OCI-LY1 (cell line): Measurements from ENCODE around the gene TIMM29.

ENCODE experiments used
- H2AFZ ChIP-seq: fragments of 200-600 bp; sonication (generic), shearing (Covaris generic); 2 replicates; pipeline ENCODE4 v1.6.0; 2014; ENCODE audit warnings: antibody characterized with exemption, mild to moderate bottlenecking, low read length
- H3F3A ChIP-seq: fragments of 200-600 bp; sonication (generic), shearing (Covaris generic); 2 replicates; pipeline ENCODE4 v1.6.0; 2014; ENCODE audit warnings: mild to moderate bottlenecking, antibody characterized with exemption, low read length, moderate library complexity; ENCODE audit not compliant: insufficient read depth
- H3K27ac ChIP-seq: fragments of 200-600 bp; sonication (generic); 2 replicates; pipeline ENCODE4 v1.5.1; 2014; ENCODE audit warnings: low read length, mixed run types, mild to moderate bottlenecking, low read depth; ENCODE audit not compliant: poor library complexity, severe bottlenecking
- H3K27me3 ChIP-seq: fragments of 200-600 bp; sonication (generic); 2 replicates; pipeline ENCODE4 v1.6.0; 2014; ENCODE audit warnings: antibody characterized with exemption, mild to moderate bottlenecking, low read length, moderate library complexity; ENCODE audit not compliant: insufficient read depth
- H3K36me3 ChIP-seq: fragments of 200-600 bp; sonication (generic); 2 replicates; pipeline ENCODE4 v1.6.1; 2014; ENCODE audit warnings: mild to moderate bottlenecking, antibody characterized with exemption, low read length, moderate library complexity, mixed read lengths; ENCODE audit not compliant: insufficient read depth
- H3K4me1 ChIP-seq: fragments of 200-600 bp; sonication (generic); 2 replicates; pipeline ENCODE4 v1.5.1; 2014; ENCODE audit warnings: mild to moderate bottlenecking, low read length, moderate library complexity; ENCODE audit not compliant: insufficient read depth, severe bottlenecking
- H3K4me2 ChIP-seq: fragments of 200-600 bp; sonication (generic), shearing (Covaris generic); 2 replicates; pipeline ENCODE4 v1.6.1; 2014; ENCODE audit warnings: low read length
- H3K4me3 ChIP-seq: fragments of 200-600 bp; sonication (generic); 2 replicates; pipeline ENCODE4 v1.5.1; 2014; ENCODE audit warnings: low read length, low read depth, mild to moderate bottlenecking, mixed read lengths; ENCODE audit not compliant: poor library complexity, severe bottlenecking
- H3K79me2 ChIP-seq: fragments of 200-600 bp; shearing (Covaris generic); 2 replicates; pipeline ENCODE4 v1.6.1; 2016; ENCODE audit warnings: mixed run types, low read length, mixed read lengths; ENCODE audit not compliant: insufficient read depth
- H3K9ac ChIP-seq: fragments of 200-600 bp; sonication (generic), shearing (Covaris generic); 2 replicates; pipeline ENCODE4 v1.6.1; 2014; ENCODE audit warnings: mild to moderate bottlenecking, low read length, mixed read lengths
- H3K9me2 ChIP-seq: fragments of 200-600 bp; sonication (generic), shearing (Covaris generic); 2 replicates; pipeline ENCODE4 v1.6.1; 2014; ENCODE audit warnings: low read depth, mild to moderate bottlenecking, low read length, mixed read lengths
- H3K9me3 ChIP-seq: fragments of 200-600 bp; shearing (Covaris generic); 2 replicates; pipeline ENCODE4 v1.6.1; 2014; ENCODE audit warnings: low read length, mixed read lengths
- H4K20me1 ChIP-seq: fragments of 200-600 bp; sonication (generic), shearing (Covaris generic); 2 replicates; pipeline ENCODE4 v1.6.0; 2016; ENCODE audit warnings: mild to moderate bottlenecking, low read length; ENCODE audit not compliant: insufficient read depth
- EZH2 ChIP-seq: fragments of 200-600 bp; sonication (generic), shearing (Covaris generic); IDR thresholded peaks from 2 replicates; pipeline ENCODE4 v1.8.0; 2017; ENCODE audit warnings: borderline replicate concordance, mixed run types, mild to moderate bottlenecking, antibody characterized with exemption, low read length, moderate library complexity, mixed read lengths
- TF ChIP-seq, protein P1 (sequence below): fragments of 200-600 bp; sonication (generic), shearing (Covaris generic); IDR thresholded peaks from 2 replicates; pipeline ENCODE4 v1.5.1; 2017; ENCODE audit warnings: mild to moderate bottlenecking, antibody characterized with exemption, low read length, moderate library complexity, mixed read lengths

TIMM29 gene

DNA sequence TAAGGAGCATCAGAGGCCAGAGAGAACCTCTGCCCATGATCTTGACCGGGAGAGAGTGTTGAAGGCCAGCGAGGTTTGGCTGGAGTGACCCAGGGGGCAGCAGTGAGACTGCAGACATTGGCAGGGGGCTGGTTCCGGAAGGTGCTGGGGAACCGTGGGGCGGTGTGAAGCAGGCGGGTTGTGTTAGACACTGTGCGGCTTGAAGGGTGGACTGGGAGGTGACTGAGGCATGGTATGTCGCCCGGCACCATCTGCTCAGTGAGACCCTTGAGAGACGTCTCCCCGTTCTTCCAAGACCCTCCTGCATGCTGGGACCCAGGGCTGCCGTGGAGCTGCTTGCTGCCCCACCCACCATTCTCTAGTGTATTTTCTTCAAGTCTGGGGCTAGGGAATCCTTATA lies 32.7 kb upstream of the TIMM29 start:
- Histone ChIP-seq H3K4me1 (peaks cover 38% of the 10 kb centered on the region), H4K20me1 (no peaks in the 10 kb centered on the region), H3K79me2 (peaks cover 24% of the 10 kb centered on the region; the same call in 1 of the 2 replicates), H3K4me2 (peak overlapping the region; percentile 54), H3K27ac (peak overlapping the region; percentile 78), H3K36me3 (no peaks in the 10 kb centered on the region), H3K27me3 (no peaks in the 10 kb centered on the region), H3K9me2 (no peaks in the 10 kb centered on the region), H3K9ac (peak overlapping the region; percentile 37; the same call in 1 of the 2 replicates), H3K9me3 (no peaks in the 10 kb centered on the region), H2AFZ (no peak overlapping the region), H3F3A (no peaks in the 10 kb centered on the region), H3K4me3 (peak overlapping the region; percentile 43)
- TF ChIP-seq, protein P1, sequence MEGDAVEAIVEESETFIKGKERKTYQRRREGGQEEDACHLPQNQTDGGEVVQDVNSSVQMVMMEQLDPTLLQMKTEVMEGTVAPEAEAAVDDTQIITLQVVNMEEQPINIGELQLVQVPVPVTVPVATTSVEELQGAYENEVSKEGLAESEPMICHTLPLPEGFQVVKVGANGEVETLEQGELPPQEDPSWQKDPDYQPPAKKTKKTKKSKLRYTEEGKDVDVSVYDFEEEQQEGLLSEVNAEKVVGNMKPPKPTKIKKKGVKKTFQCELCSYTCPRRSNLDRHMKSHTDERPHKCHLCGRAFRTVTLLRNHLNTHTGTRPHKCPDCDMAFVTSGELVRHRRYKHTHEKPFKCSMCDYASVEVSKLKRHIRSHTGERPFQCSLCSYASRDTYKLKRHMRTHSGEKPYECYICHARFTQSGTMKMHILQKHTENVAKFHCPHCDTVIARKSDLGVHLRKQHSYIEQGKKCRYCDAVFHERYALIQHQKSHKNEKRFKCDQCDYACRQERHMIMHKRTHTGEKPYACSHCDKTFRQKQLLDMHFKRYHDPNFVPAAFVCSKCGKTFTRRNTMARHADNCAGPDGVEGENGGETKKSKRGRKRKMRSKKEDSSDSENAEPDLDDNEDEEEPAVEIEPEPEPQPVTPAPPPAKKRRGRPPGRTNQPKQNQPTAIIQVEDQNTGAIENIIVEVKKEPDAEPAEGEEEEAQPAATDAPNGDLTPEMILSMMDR, result peak; percentile 52
- no peak for TF ChIP-seq EZH2

DNA sequence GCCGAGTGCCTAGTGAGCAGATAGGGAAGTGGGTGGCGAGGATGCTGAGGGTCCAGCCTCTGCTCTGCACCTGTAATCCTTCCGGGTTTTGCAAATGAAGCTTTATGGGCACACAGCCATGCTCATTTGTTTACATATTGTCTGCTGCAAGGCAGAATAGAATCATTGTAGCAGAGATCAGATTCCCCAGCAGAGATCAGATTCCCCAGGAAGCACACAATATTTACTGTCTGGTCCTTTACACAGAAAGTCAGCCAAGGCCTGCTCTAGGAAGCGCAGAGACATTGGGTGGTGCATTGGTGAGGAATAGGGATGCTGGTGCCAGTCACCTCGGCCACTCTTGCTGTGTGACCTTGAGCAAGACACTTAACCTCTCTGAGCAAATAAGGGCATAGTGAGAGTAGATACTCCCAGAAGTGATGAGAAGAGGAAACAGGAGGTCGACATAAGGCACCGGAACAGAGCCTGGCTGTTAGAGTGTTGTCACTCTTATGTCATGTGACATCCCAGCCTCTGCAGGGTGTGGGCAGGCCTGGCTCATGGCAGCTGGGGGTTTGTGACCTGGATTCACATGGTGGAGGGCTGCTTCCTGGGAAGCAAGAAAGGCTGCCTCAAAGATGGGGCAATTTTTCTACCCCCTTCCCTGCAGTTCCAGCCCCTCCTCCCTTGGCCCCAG lies 31.6 kb upstream of the TIMM29 start:
- H3K4me2 ChIP-seq, result peak overlapping the region; percentile 54
- peaks cover 38% of the 10 kb centered on the region for H3K4me1 ChIP-seq
- H3K9me2 ChIP-seq, result no peaks in the 10 kb centered on the region
- H3K36me3 ChIP-seq, result no peaks in the 10 kb centered on the region
- H3K27ac ChIP-seq, result peak overlapping the region; percentile 78
- TF ChIP-seq, protein P1, result no peak
- TF ChIP-seq EZH2, result no peak
- no peak overlapping the region for H2AFZ ChIP-seq
- H3K79me2 ChIP-seq, result peaks cover 22% of the 10 kb centered on the region; the same call in 1 of the 2 replicates
- peak overlapping the region; percentile 43 for H3K4me3 ChIP-seq
- no peaks in the 10 kb centered on the region for H4K20me1 ChIP-seq
- no peaks in the 10 kb centered on the region for H3F3A ChIP-seq
- peak overlapping the region; percentile 37; the same call in 1 of the 2 replicates for H3K9ac ChIP-seq
- no peaks in the 10 kb centered on the region for H3K9me3 ChIP-seq
- H3K27me3 ChIP-seq, result no peaks in the 10 kb centered on the region

DNA sequence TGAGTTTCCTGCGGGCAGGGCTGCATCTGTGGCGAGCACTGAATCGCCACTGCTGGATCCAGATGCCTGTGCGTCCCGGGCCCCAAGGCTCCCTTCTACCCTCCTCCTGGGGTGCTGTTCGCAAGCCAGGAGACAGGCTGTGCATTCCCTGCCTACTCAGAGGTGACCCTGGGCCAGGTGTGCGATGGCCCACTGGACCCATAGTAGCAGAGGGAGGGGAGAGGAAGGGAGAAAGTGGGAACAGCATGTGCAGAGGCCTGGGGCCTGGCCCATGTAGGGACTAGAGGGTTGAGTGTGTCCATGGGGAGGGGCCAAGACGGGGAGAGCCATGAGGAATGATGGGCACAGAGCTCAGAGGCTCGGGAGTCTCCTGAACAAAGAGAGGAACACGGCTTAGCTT lies 30.0 kb upstream of the TIMM29 start:
- H3K4me2 ChIP-seq, result no peak overlapping the region
- no peak overlapping the region for H2AFZ ChIP-seq
- H3K4me1 ChIP-seq, result peaks cover 38% of the 10 kb centered on the region
- no peaks in the 10 kb centered on the region for H3F3A ChIP-seq
- peaks cover 17% of the 10 kb centered on the region; the same call in 1 of the 2 replicates for H3K79me2 ChIP-seq
- no peaks in the 10 kb centered on the region for H4K20me1 ChIP-seq
- H3K9me3 ChIP-seq, result no peaks in the 10 kb centered on the region
- H3K9ac ChIP-seq, result no peak overlapping the region
- no peak overlapping the region for H3K4me3 ChIP-seq
- H3K36me3 ChIP-seq, result peaks cover 6% of the 10 kb centered on the region; the same call in 1 of the 2 replicates
- no peaks in the 10 kb centered on the region for H3K27me3 ChIP-seq
- H3K9me2 ChIP-seq, result no peaks in the 10 kb centered on the region
- TF ChIP-seq, protein P1, result no peak
- TF ChIP-seq EZH2, result no peak
- no peak overlapping the region for H3K27ac ChIP-seq
